Sigmoid colon (tissue), 4 donors: Measurements from ENCODE around the gene ACACA.

ENCODE experiments used
- CTCF ChIP-seq, 4 experiments: fragments of 450-650 bp in 3 of 4; fragments of 200-600 bp in 1 of 4; IDR thresholded peaks; one replicate each; pipeline ENCODE4 v1.5.1; 2016 to 2019; ENCODE audit warnings: antibody characterized with exemption in 4 of 4, mild to moderate bottlenecking in 3 of 4, moderate library complexity in 2 of 4
- EP300 ChIP-seq, 4 donors: sonication (generic); formaldehyde crosslinking; IDR thresholded peaks; one replicate each; pipeline ENCODE4 v1.6.1; 2017; ENCODE audit warnings: antibody characterized with exemption in 4 of 4
- POLR2A ChIP-seq, 2 donors: fragments of 450-650 bp; IDR thresholded peaks; one replicate each; pipeline ENCODE4 v1.6.1; 2016; ENCODE audit warnings: antibody characterized with exemption in 2 of 2, mild to moderate bottlenecking in 2 of 2, moderate library complexity in 2 of 2

DNA sequence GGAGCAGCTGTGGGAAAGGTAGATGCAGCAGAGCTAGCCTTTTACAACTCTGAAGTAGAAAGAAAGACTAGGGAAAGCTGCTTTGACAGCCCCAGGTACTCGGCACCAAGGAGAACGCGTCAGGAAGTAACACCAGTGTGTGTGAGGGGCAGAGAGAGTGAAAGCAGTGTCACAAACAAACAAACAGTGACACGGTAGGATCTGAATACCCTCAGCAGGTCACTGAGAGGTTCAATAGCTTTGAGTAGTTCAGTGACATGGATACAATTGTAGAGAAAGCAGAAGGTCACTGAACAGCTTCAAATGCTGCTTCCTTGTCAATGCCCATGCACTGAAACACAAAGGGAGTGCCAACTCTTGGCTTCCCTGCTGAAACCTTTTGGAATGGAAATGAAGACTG lies 181.2 kb downstream of the ACACA start:
- TF ChIP-seq CTCF (IDR thresholded peaks at IDR 0.05): no peak
- no peak for TF ChIP-seq EP300 (IDR thresholded peaks at IDR 0.05)
- no peak for TF ChIP-seq POLR2A (IDR thresholded peaks at IDR 0.05)
